ENCODE results near the gene ZC2HC1B.

Gene ZC2HC1B

GRCh38 chr6:143952060-143952778 lies 87.9 kb downstream of the ZC2HC1B start:
- Mint-ChIP-seq H3K27ac (no peak overlapping the region), H3K4me1 (no peaks in the 10 kb centered on the region), H3K4me3 (no peak overlapping the region), H3K27me3 (no peaks in the 10 kb centered on the region), H3K36me3 (no peaks in the 10 kb centered on the region), H3K9me3 (no peaks in the 10 kb centered on the region)
- no peak for DNase-seq
- CTCF ChIA-PET = interaction anchor here (1.1 to 2.0 kb wide), 3 partner anchors 12 to 61 kb away, joined by 3 to 9 read pairs (median 4); no protein-coding TSS in a partner anchor

- Mint-ChIP-seq H3K9me3 (no peaks in the 10 kb centered on the region), H3K36me3 (no peaks in the 10 kb centered on the region), H3K4me1 (no peaks in the 10 kb centered on the region), H3K27ac (no peak overlapping the region), H3K27me3 (no peaks in the 10 kb centered on the region), H3K4me3 (no peak overlapping the region)
- CTCF ChIA-PET = interaction anchor here (1.1 to 2.0 kb wide), 3 partner anchors 13 to 101 kb away, joined by 3 to 9 read pairs (median 3); no protein-coding TSS in a partner anchor
- DNase-seq = no peak
Observed at GRCh38 chr6:143952947-143953701, 88.8 kb downstream of the ZC2HC1B start.

- H3K27me3 Mint-ChIP-seq = no peaks in the 10 kb centered on the region
- DNase-seq = no peak
- no peak overlapping the region for H3K27ac Mint-ChIP-seq
- no peak overlapping the region for H3K4me3 Mint-ChIP-seq
- H3K36me3 Mint-ChIP-seq = no peaks in the 10 kb centered on the region
- CTCF ChIA-PET = interaction anchor here (0.6 to 2.0 kb wide), 3 partner anchors 10 to 101 kb away, joined by 3 to 9 read pairs (median 3); no protein-coding TSS in a partner anchor
- H3K4me1 Mint-ChIP-seq = no peaks in the 10 kb centered on the region
- H3K9me3 Mint-ChIP-seq = no peaks in the 10 kb centered on the region
Observed at GRCh38 chr6:143953922-143954321, 89.6 kb downstream of the ZC2HC1B start.

GRCh38 chr6:143955971-143956370 lies 91.7 kb downstream of the ZC2HC1B start:
- Mint-ChIP-seq H3K36me3 (no peaks in the 10 kb centered on the region), H3K27me3 (no peaks in the 10 kb centered on the region), H3K4me3 (no peak overlapping the region), H3K9me3 (no peaks in the 10 kb centered on the region), H3K4me1 (no peaks in the 10 kb centered on the region), H3K27ac (no peak overlapping the region)
- DNase-seq = no peak
- CTCF ChIA-PET = interaction anchor here (3.5 kb wide), 1 partner anchor 16 kb away, joined by 14 read pairs; no protein-coding TSS in a partner anchor

GRCh38 chr6:143957679-143958274 lies 93.5 kb downstream of the ZC2HC1B start:
- no peaks in the 10 kb centered on the region for H3K36me3 Mint-ChIP-seq
- no peak overlapping the region for H3K27ac Mint-ChIP-seq
- H3K4me3 Mint-ChIP-seq = no peak overlapping the region
- DNase-seq = no peak
- no peaks in the 10 kb centered on the region for H3K4me1 Mint-ChIP-seq
- no peaks in the 10 kb centered on the region for H3K9me3 Mint-ChIP-seq
- no peaks in the 10 kb centered on the region for H3K27me3 Mint-ChIP-seq
- CTCF ChIA-PET = interaction anchor here (3.5 kb wide), 1 partner anchor 18 kb away, joined by 14 read pairs; no protein-coding TSS in a partner anchor

- Mint-ChIP-seq H3K36me3 (no peaks in the 10 kb centered on the region), H3K27ac (no peak overlapping the region), H3K4me3 (no peak overlapping the region), H3K9me3 (no peaks in the 10 kb centered on the region), H3K4me1 (no peaks in the 10 kb centered on the region), H3K27me3 (no peaks in the 10 kb centered on the region)
- no peak for DNase-seq
- CTCF ChIA-PET = interaction anchor here (1.0 to 3.5 kb wide), 2 partner anchors 19 to 20 kb away, joined by 3 to 14 read pairs; no protein-coding TSS in a partner anchor
Observed at GRCh38 chr6:143958839-143959399, 94.6 kb downstream of the ZC2HC1B start.

GRCh38 chr6:143959927-143960326 lies 95.7 kb downstream of the ZC2HC1B start:
- Mint-ChIP-seq H3K36me3 (no peaks in the 10 kb centered on the region), H3K4me1 (no peaks in the 10 kb centered on the region), H3K27me3 (no peaks in the 10 kb centered on the region), H3K9me3 (no peaks in the 10 kb centered on the region), H3K4me3 (no peak overlapping the region), H3K27ac (no peak overlapping the region)
- DNase-seq = no peak
- CTCF ChIA-PET = interaction anchor here (1.0 kb wide), 1 partner anchor 21 kb away, joined by 3 read pairs; no protein-coding TSS in a partner anchor

GRCh38 chr6:143961066-143961465 lies 96.8 kb downstream of the ZC2HC1B start:
- H3K4me1 Mint-ChIP-seq = no peaks in the 10 kb centered on the region
- DNase-seq = no peak
- no peak overlapping the region for H3K27ac Mint-ChIP-seq
- H3K27me3 Mint-ChIP-seq = no peaks in the 10 kb centered on the region
- CTCF ChIA-PET = no interaction called here
- H3K36me3 Mint-ChIP-seq = no peaks in the 10 kb centered on the region
- H3K4me3 Mint-ChIP-seq = no peak overlapping the region
- no peaks in the 10 kb centered on the region for H3K9me3 Mint-ChIP-seq

- H3K27me3 Mint-ChIP-seq = no peaks in the 10 kb centered on the region
- no peaks in the 10 kb centered on the region for H3K4me1 Mint-ChIP-seq
- DNase-seq = no peak
- no peaks in the 10 kb centered on the region for H3K36me3 Mint-ChIP-seq
- H3K27ac Mint-ChIP-seq = no peak overlapping the region
- no peak overlapping the region for H3K4me3 Mint-ChIP-seq
- H3K9me3 Mint-ChIP-seq = no peaks in the 10 kb centered on the region
- CTCF ChIA-PET = interaction anchor here (1.4 kb wide), 1 partner anchor 387 kb away, joined by 3 read pairs; no protein-coding TSS in a partner anchor
Observed at GRCh38 chr6:143961886-143962878, 97.9 kb downstream of the ZC2HC1B start.

GRCh38 chr6:143963158-143963919 lies 99.1 kb downstream of the ZC2HC1B start:
- no peak overlapping the region for H3K4me3 Mint-ChIP-seq
- no peaks in the 10 kb centered on the region for H3K4me1 Mint-ChIP-seq
- CTCF ChIA-PET = no interaction called here
- no peaks in the 10 kb centered on the region for H3K9me3 Mint-ChIP-seq
- no peaks in the 10 kb centered on the region for H3K27me3 Mint-ChIP-seq
- H3K27ac Mint-ChIP-seq = no peak overlapping the region
- no peaks in the 10 kb centered on the region for H3K36me3 Mint-ChIP-seq
- DNase-seq = no peak

GRCh38 chr6:143964674-143965081 lies 100.4 kb downstream of the ZC2HC1B start:
- no peaks in the 10 kb centered on the region for H3K4me1 Mint-ChIP-seq
- H3K27ac Mint-ChIP-seq = no peak overlapping the region
- no peaks in the 10 kb centered on the region for H3K36me3 Mint-ChIP-seq
- CTCF ChIA-PET = no interaction called here
- DNase-seq = no peak
- no peaks in the 10 kb centered on the region for H3K9me3 Mint-ChIP-seq
- no peak overlapping the region for H3K4me3 Mint-ChIP-seq
- peaks cover 1% of the 10 kb centered on the region for H3K27me3 Mint-ChIP-seq

GRCh38 chr6:143965503-143966171 lies 101.4 kb downstream of the ZC2HC1B start:
- Mint-ChIP-seq H3K36me3 (no peaks in the 10 kb centered on the region), H3K27ac (no peak overlapping the region), H3K4me3 (no peak overlapping the region), H3K27me3 (peaks cover 4% of the 10 kb centered on the region), H3K4me1 (no peaks in the 10 kb centered on the region), H3K9me3 (no peaks in the 10 kb centered on the region)
- no peak for DNase-seq
- CTCF ChIA-PET = interaction anchor here (0.5 to 0.7 kb wide), 2 partner anchors 14 to 48 kb away, joined by 3 read pairs; no protein-coding TSS in a partner anchor

Data from activated naive CD4-positive, alpha-beta T cell treated with anti-CD3 and anti-CD28 coated beads, Interleukin-2, amount 10 ng/mL, durations not matched to agents 7 days and 5 days (primary cell).